H1 (cell line): ENCODE data around the gene YBX3.

ENCODE experiments used
- CREB1 ChIP-seq: IDR thresholded peaks from 2 replicates; pipeline ENCODE4 v1.6.1; 2012; ENCODE audit warnings: inconsistent platforms
- HDAC2 ChIP-seq, 2 experiments: fragments of 300-600 bp in 1 of 2; sonication (generic) in 1 of 2; IDR thresholded peaks; 2 replicates each; pipeline ENCODE4 v1.6.1; 2011 to 2012; ENCODE audit warnings: low read depth in 2 of 2, low read length in 2 of 2, mild to moderate bottlenecking in 2 of 2, moderate library complexity in 2 of 2, borderline replicate concordance in 1 of 2, inconsistent platforms in 1 of 2
- NRF1 ChIP-seq: IDR thresholded peaks from 2 replicates; pipeline ENCODE4 v1.6.1; 2011; ENCODE audit warnings: mild to moderate bottlenecking, low read depth, low read length, improper control_type of control experiment
- POLR2A ChIP-seq, 2 experiments: IDR thresholded peaks; 1 replicate in 1 of 2; 2 replicates in 1 of 2; pipeline ENCODE4 v1.6.1; 2011; ENCODE audit warnings: low read depth in 2 of 2, low read length in 2 of 2, mild to moderate bottlenecking in 2 of 2; ENCODE audit errors: control extremely low read depth in 1 of 2
- POLR2AphosphoS5 ChIP-seq: IDR thresholded peaks from 2 replicates; pipeline ENCODE4 v1.6.1; 2011; ENCODE audit warnings: low read depth, low read length
- RAD21 ChIP-seq, 2 experiments: IDR thresholded peaks in 1 of 2; conservative IDR thresholded peaks in 1 of 2; 2 replicates each; pipeline ENCODE4 v1.6.1; 2011; ENCODE audit warnings: low read depth in 2 of 2, low read length in 2 of 2, improper control_type of control experiment in 1 of 2, inconsistent platforms in 1 of 2, mild to moderate bottlenecking in 1 of 2, moderate library complexity in 1 of 2
- SIN3A ChIP-seq, 2 experiments: IDR thresholded peaks in 1 of 2; conservative IDR thresholded peaks in 1 of 2; 2 replicates each; pipeline ENCODE4 v1.6.1; 2011 to 2012; ENCODE audit warnings: low read length in 2 of 2, improper control_type of control experiment in 1 of 2, low read depth in 1 of 2, mild to moderate bottlenecking in 1 of 2
- SP1 ChIP-seq: IDR thresholded peaks from 2 replicates; pipeline ENCODE4 v1.6.1; 2011; ENCODE audit warnings: low read depth, low read length
- TBP ChIP-seq: IDR thresholded peaks from 2 replicates; pipeline ENCODE4 v1.6.1; 2011; ENCODE audit warnings: low read depth, low read length, improper control_type of control experiment
- YY1 ChIP-seq: IDR thresholded peaks from 2 replicates; pipeline ENCODE4 v1.6.1; 2011; ENCODE audit warnings: low read depth, mild to moderate bottlenecking, low read length
- ZNF274 ChIP-seq: IDR thresholded peaks from 2 replicates; pipeline ENCODE4 v1.7.0; 2012; ENCODE audit warnings: low read length, borderline replicate concordance; ENCODE audit errors: extremely low read depth
- TF ChIP-seq, protein P1 (sequence below), 3 experiments: IDR thresholded peaks; 1 replicate in 2 of 3; 2 replicates in 1 of 3; pipeline versions ENCODE4 v1.5.1 to v1.6.1; 2011; ENCODE audit warnings: low read length in 3 of 3, mild to moderate bottlenecking in 3 of 3, inconsistent platforms in 2 of 3, low read depth in 1 of 3, moderate library complexity in 1 of 3; ENCODE audit not compliant: insufficient read depth in 1 of 3; ENCODE audit errors: control extremely low read depth in 1 of 3
- TF ChIP-seq, protein P2 (sequence below): IDR thresholded peaks from 2 replicates; pipeline ENCODE4 v1.6.1; 2012; ENCODE audit warnings: inconsistent platforms

DNA sequence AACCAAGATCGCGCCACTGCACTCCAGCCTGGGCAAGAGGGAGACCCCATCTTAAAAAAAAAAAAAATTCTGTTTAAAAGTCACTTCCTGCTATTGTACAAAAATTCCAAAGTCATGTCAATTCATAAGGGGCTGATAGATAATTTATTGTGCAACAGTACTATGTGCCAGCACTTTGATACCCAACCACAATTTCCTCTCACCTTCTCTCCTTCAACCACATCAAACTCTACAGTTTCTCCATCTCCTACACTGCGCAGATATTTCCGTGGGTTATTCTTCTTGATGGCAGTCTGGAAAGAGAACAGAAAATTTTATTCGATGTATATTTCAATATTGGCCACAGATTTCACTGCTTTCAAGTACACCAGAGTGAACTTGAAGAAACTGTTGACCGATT, 7.6 kb downstream of the YBX3 start:
- TF ChIP-seq RAD21 (IDR thresholded peaks at IDR 0.05 in 1 of 2, conservative IDR thresholded peaks at IDR 0.05 in 1 of 2; ENCODE audit: low read depth in 2 of 2, low read length in 2 of 2) = no peak
- no peak for TF ChIP-seq TBP
- no peak for TF ChIP-seq CREB1
- no peak for TF ChIP-seq SIN3A (conservative IDR thresholded peaks at IDR 0.05 in 1 of 2, IDR thresholded peaks at IDR 0.05 in 1 of 2; ENCODE audit: low read depth in 1 of 2, low read length in 2 of 2)
- TF ChIP-seq SP1 = no peak
- TF ChIP-seq ZNF274 = no peak
- TF ChIP-seq NRF1 = no peak
- TF ChIP-seq, protein P1, sequence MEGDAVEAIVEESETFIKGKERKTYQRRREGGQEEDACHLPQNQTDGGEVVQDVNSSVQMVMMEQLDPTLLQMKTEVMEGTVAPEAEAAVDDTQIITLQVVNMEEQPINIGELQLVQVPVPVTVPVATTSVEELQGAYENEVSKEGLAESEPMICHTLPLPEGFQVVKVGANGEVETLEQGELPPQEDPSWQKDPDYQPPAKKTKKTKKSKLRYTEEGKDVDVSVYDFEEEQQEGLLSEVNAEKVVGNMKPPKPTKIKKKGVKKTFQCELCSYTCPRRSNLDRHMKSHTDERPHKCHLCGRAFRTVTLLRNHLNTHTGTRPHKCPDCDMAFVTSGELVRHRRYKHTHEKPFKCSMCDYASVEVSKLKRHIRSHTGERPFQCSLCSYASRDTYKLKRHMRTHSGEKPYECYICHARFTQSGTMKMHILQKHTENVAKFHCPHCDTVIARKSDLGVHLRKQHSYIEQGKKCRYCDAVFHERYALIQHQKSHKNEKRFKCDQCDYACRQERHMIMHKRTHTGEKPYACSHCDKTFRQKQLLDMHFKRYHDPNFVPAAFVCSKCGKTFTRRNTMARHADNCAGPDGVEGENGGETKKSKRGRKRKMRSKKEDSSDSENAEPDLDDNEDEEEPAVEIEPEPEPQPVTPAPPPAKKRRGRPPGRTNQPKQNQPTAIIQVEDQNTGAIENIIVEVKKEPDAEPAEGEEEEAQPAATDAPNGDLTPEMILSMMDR (IDR thresholded peaks at IDR 0.05; ENCODE audit: control extremely low read depth in 1 of 3, insufficient read depth in 1 of 3, low read depth in 1 of 3, low read length in 3 of 3) = no peak
- TF ChIP-seq HDAC2 (IDR thresholded peaks at IDR 0.05; ENCODE audit: borderline replicate concordance in 1 of 2, low read depth in 2 of 2, low read length in 2 of 2) = no peak
- TF ChIP-seq POLR2A (IDR thresholded peaks at IDR 0.05; ENCODE audit: control extremely low read depth in 1 of 2, low read depth in 2 of 2, low read length in 2 of 2) = no peak
- no peak for TF ChIP-seq YY1
- TF ChIP-seq POLR2AphosphoS5 = no peak
- TF ChIP-seq, protein P2, sequence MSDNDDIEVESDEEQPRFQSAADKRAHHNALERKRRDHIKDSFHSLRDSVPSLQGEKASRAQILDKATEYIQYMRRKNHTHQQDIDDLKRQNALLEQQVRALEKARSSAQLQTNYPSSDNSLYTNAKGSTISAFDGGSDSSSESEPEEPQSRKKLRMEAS = no peak
